Mesodermal cell (in vitro differentiated cells): ENCODE results near the gene SPATA17.
"Not testable (repeated sequence)": the region's sequence is repeated elsewhere in the genome, so short reads cannot be mapped to it uniquely, and the experiment has no call there.

Experiments
- H3K27ac ChIP-seq: 2 replicates; pipeline ENCODE4 v1.7.0; 2013; ENCODE audit warnings: mild to moderate bottlenecking, low read depth, low read length, moderate library complexity; ENCODE audit not compliant: severe bottlenecking
- H3K36me3 ChIP-seq: 2 replicates; pipeline ENCODE4 v1.7.1; 2013; ENCODE audit warnings: mild to moderate bottlenecking, low read length, moderate library complexity; ENCODE audit not compliant: control insufficient read depth, insufficient read depth
- H3K4me1 ChIP-seq: one replicate; pipeline ENCODE4 v1.7.1; 2013; ENCODE audit warnings: mild to moderate bottlenecking, low read length; ENCODE audit not compliant: insufficient read depth, control insufficient read depth, poor library complexity, severe bottlenecking
- H3K4me3 ChIP-seq: 2 replicates; pipeline ENCODE4 v1.7.0; 2013; ENCODE audit warnings: low read length, control low read depth, mild to moderate bottlenecking; ENCODE audit not compliant: insufficient read depth, poor library complexity, severe bottlenecking; ENCODE audit errors: extremely low read depth
- H3K9me3 ChIP-seq: 2 replicates; pipeline ENCODE4 v1.7.1; 2013; ENCODE audit warnings: mild to moderate bottlenecking, low read length, moderate library complexity; ENCODE audit not compliant: control insufficient read depth
- WGBS, 2 experiments: methylation state at CpG; one replicate each; pipeline ENCODE4 v1.1.5; 2013; ENCODE audit warnings: missing lambda C conversion rate in 2 of 2; ENCODE audit not compliant: insufficient coverage in 2 of 2; 5-methylcytosine and 5-hydroxymethylcytosine counted together

The SPATA17 gene

DNA sequence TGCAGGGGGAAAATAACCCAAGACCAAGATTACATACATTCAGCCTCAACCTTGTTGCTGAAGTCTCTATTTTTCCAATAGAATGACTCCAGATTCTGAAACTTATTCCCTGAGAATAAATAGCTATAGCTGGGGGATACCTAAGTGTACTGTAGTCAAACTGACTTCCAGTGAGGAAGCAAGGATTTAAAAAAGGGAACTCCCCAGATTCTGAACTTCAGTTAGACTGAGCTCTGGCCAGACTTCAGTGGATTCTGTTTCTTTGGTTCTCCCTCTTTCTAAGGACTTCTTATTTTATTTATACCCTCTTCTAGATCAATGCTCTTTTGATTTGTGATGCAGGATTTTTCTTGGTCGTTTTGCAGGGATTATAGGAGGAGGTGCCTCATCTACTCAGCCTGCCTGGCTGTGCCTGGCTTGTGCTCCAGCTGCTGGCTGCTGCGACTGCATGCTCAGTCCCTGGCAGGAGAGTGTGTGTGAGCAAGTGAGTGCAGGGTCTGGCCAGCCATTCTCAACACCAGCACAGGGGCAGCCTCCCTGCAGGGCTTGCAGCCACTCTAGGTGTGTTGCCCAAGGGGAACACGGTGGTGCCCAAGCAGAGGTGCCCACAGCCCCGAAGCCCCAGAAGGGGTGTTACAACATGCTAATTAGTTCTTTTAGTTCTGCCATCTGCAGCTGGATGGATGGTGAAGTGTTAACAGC is 43.0 kb downstream of the SPATA17 start:
- Histone ChIP-seq H3K36me3 (no peaks in the 10 kb centered on the region), H3K9me3 (no peaks in the 10 kb centered on the region), H3K4me1 (no peaks in the 10 kb centered on the region), H3K4me3 (no peak overlapping the region), H3K27ac (no peak overlapping the region)
- WGBS, 2 experiments, result 83 to 95% methylated on average over 1 to 2 of the region's 4 CpGs

DNA sequence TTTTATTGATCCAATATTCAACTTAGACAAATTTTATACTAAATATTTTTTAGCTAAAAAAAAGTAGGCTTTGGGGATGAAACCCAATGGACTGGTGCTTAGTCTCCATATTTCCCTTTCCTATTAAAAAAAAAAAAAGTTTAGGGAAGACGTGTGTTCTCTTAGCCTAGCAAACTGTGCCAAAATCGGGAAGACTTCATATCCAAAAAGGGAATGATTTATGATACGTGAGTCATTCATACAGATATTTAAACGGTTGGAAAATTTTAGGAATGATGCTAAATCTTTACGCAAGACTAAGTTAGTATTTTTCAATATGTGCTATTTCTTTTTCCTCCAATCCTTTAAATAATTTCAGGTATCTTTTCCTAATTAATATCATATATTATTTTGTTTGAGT is 50.7 kb downstream of the SPATA17 start:
- Histone ChIP-seq H3K4me1 (no peaks in the 10 kb centered on the region), H3K27ac (no peak overlapping the region), H3K9me3 (no peaks in the 10 kb centered on the region), H3K36me3 (no peaks in the 10 kb centered on the region), H3K4me3 (no peak overlapping the region)
- 100% methylated on average over 3 of the region's 5 CpGs; no CpG with 5 or more reads in 1 of the 2 experiments for WGBS, 2 experiments

DNA sequence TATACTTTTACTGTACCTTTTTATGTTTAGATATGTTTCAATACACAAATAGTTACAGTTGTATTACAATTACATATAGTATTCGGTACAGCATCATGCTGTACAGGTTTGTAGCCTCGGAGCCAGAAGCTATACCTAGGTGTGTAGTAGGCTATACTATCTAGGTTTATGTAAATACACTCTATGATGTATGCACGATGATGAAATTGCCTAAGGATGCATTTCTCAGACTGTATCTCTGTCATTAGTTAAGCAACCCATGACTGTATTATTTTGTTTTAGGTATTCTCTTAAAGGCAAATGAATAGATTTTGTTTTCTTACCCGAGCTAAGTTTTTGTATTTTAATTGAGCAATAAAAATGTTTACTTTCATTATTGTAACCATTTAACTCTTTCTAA is 56.4 kb downstream of the SPATA17 start:
- 80% methylated on average over 1 of the region's 4 CpGs; no CpG with 5 or more reads in 1 of the 2 experiments for WGBS, 2 experiments
- H3K9me3 ChIP-seq, result no peaks in the 10 kb centered on the region
- H3K4me3 ChIP-seq, result no peak overlapping the region
- no peak overlapping the region for H3K27ac ChIP-seq
- no peaks in the 10 kb centered on the region for H3K4me1 ChIP-seq
- H3K36me3 ChIP-seq, result no peaks in the 10 kb centered on the region

DNA sequence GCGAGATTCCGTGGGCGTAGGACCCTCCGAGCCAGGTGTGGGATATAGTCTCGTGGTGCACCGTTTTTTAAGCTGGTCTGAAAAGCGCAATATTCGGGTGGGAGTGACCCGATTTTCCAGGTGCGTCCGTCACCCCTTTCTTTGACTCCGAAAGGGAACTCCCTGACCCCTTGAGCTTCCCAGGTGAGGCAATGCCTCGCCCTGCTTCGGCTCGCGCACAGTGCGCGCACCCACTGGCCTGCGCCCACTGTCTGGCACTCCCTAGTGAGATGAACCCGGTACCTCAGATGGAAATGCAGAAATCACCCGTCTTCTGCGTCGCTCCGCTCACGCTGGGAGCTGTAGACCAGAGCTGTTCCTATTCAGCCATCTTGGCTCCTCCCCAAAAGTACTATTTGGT is 65.0 kb downstream of the SPATA17 start:
- not testable (repeated sequence) for H3K4me1 ChIP-seq, H3K36me3 ChIP-seq, H3K4me3 ChIP-seq, H3K27ac ChIP-seq, H3K9me3 ChIP-seq
- WGBS, 2 experiments, result 97% methylated on average over 5 to 7 of the region's 25 CpGs

DNA sequence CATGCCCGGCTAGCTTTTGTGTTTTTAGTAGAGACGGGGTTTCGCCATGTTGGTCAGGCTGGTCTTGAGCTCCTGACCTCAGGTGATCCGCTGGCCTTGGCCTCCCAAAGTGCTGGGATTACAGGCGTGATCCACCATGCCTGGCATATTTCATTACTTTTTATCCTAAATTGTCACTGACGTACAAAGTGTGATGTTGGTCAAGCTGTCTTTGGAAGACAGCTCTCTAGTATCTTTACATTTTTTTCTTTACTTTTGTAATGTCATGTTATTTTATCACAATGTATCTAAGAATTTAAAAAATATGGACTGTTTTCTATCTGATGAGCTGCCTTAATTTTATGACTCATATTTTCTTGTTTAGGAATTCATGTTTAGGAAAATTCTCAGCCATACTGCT is 72.2 kb downstream of the SPATA17 start:
- Histone ChIP-seq H3K4me3 (no peak overlapping the region), H3K27ac (no peak overlapping the region), H3K4me1 (no peaks in the 10 kb centered on the region), H3K36me3 (no peaks in the 10 kb centered on the region), H3K9me3 (no peaks in the 10 kb centered on the region)
- whole genome bisulfite sequencing, 2 experiments, result 87 to 100% methylated on average over 2 to 4 of the region's 6 CpGs

DNA sequence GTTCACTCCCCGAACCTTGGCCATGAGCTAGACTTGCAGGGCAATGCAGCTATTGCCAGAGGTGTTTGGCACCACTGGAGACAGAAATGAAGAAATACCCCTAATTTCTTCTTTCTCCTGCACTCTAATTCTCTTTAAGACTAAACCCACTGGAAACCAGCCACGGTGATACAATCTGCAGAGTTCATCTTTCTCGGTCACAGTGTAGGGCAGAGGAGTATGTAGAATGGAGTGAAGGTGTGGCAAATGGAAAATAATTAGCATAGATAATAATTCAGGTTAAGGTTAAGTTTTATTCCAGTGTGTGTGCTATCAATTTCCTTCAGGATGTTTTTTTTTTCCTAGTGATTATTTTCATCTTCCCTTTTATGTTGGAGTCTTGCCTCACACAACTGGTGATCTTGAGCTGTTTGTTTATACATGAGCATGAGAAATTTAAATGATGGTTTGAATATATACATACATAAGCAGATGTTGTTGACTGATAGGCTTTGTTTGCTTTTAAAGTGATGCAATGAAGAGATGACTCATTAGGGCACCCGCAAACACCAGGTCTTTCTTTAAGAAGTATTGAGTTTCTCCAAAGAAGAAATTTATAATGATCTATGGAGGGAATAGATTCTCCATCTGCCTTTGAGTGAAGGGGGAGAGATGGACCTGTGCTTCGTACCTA is 81.9 kb downstream of the SPATA17 start:
- no peaks in the 10 kb centered on the region for H3K9me3 ChIP-seq
- no peaks in the 10 kb centered on the region for H3K36me3 ChIP-seq
- no peaks in the 10 kb centered on the region for H3K4me1 ChIP-seq
- H3K4me3 ChIP-seq, result no peak overlapping the region
- 100% methylated on average over 1 to 2 of the region's 5 CpGs for WGBS, 2 experiments
- no peak overlapping the region for H3K27ac ChIP-seq

DNA sequence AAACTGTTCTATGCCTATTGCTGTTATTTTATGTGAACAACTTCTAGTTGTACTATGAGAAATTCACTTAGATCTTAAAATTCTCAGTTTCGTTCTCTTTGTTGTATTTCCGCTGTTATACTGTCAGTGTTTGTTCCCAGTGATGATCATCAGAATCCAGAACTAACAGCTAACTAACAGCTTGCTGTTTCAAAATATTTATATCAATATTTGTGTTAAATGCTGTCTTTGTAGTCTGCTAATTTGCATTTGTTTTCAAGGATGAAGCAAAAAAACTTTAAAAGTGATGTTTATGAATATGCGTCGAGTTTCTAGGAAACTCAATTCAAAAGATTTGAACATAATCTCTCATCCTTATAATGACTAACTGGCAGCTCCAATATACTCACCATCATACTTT is 84.5 kb downstream of the SPATA17 start:
- Histone ChIP-seq H3K4me3 (no peak overlapping the region), H3K9me3 (no peaks in the 10 kb centered on the region), H3K27ac (no peak overlapping the region), H3K36me3 (no peaks in the 10 kb centered on the region), H3K4me1 (no peaks in the 10 kb centered on the region)
- WGBS, 2 experiments, result 80% methylated on average over 1 of the region's 4 CpGs; no CpG with 5 or more reads in 1 of the 2 experiments

DNA sequence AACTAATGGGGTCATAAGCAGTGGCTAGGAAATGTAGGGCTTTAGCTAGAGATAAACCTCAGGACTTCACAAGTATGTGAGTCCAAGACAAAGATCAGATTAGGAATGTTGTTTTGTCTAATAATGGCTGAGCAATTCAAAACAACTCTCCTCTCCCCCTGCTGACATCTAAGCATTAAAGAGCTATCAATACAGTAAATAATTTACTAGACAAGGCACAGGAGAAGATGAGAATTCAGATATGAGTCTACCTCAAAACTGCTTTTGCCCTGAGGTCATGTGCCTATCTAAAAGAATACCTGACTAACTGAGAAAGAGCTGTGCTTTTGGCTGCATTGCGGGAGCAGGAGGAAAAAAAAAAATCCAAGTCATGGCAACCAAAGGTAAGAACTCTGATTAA is 86.8 kb downstream of the SPATA17 start:
- no peak overlapping the region for H3K27ac ChIP-seq
- H3K4me3 ChIP-seq, result no peak overlapping the region
- no CpG with 5 or more reads among the region's 1 CpG for WGBS, 2 experiments
- H3K36me3 ChIP-seq, result no peaks in the 10 kb centered on the region
- no peaks in the 10 kb centered on the region for H3K4me1 ChIP-seq
- no peaks in the 10 kb centered on the region for H3K9me3 ChIP-seq

DNA sequence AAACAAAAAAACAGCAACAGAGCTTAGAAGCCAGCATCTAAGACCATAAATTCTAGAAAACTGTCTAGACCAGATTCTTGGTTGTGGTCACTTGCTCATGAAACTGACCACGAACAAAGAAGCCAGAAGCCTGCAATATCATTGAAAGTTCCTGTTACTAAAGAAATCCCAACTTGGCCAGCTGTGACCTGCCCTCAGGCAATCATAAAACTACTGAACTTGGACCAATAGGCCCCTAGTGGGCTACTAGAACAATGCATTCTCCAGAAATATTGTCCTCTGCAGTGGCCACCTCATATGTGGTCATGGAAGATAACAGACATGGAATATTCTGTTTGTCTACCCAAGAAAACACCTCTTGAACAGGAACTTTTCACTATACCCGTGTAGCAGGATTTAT is 87.7 kb downstream of the SPATA17 start:
- Histone ChIP-seq H3K27ac (no peak overlapping the region), H3K4me1 (no peaks in the 10 kb centered on the region)
- WGBS, 2 experiments, result 91 to 93% methylated on average over 1 of the region's 2 CpGs

DNA sequence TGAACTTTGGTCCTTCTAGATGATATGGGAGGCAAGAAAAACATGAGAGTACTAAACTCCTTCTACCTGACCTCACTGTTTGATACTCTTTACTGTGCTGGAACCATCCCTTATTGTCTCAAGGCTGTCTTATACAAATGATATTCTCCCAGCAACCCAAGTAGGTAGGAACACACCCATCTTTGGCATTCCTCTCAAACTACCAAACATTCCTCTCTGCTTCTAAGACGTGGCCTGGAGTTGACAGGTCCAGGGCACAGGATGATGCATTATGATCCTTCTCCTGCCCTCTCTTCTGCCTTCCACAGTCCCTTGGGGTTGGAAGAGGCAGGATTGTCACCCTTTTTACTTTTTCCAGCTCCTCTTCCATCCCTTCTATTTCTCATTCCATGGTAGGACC is 90.5 kb downstream of the SPATA17 start:
- Histone ChIP-seq H3K4me1 (no peaks in the 10 kb centered on the region), H3K27ac (no peak overlapping the region), H3K4me3 (no peak overlapping the region), H3K9me3 (no peaks in the 10 kb centered on the region), H3K36me3 (no peaks in the 10 kb centered on the region)
- 80% methylated on average over 1 of the region's 1 CpG; no CpG with 5 or more reads in 1 of the 2 experiments for WGBS, 2 experiments

More for the DNA sequence above, 87.7 kb downstream of the SPATA17 start:
- Histone ChIP-seq H3K36me3 (no peaks in the 10 kb centered on the region), H3K4me3 (no peak overlapping the region), H3K9me3 (no peaks in the 10 kb centered on the region)

DNA sequence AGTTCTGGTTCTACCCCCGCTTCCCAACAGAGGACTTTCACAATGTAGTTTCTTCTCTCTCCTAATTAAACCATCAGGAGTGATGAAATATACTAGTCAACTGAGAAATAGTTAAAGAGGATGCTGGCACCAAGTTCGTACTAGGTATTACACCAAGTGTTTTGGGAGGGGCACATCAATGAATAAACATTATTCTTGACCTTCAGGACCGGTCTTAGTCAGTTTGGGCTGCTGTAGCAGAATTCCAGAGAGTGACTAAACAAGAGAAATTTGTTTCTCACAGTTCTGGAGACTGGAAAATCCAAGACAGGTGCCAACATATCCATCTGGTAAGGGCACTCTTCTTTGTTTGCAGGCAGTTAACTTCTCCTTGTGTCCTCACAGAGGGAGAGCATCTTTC is 103.8 kb downstream of the SPATA17 start:
- no peaks in the 10 kb centered on the region for H3K36me3 ChIP-seq
- H3K27ac ChIP-seq, result no peak overlapping the region
- H3K4me1 ChIP-seq, result no peaks in the 10 kb centered on the region
- H3K9me3 ChIP-seq, result no peaks in the 10 kb centered on the region
- no peak overlapping the region for H3K4me3 ChIP-seq
- 40 to 90% methylated on average over 1 to 2 of the region's 3 CpGs for WGBS, 2 experiments
